ENCODE data around the gene NEU3.

The NEU3 gene

DNA sequence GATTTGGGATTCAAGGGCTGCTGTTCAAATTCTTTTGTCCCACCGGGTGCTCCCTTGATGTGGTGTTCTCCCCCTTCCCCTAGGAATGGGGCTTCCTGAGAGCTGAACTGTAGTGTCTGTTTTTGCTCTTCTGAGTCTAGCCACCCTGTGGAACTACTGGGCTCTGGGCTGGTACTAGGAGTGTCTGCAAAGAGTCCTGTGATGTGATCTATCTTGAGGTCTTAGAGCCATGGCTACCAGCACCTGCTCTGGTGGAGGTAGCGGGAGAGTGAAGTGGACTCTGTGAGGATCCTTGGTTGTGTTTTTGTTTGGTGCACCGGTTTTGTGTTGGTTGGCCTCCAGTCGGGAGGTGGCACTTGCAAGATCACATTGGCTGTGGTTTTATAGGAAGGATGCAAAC lies 61.8 kb downstream of the NEU3 start:
- TF ChIP-seq, protein P1, sequence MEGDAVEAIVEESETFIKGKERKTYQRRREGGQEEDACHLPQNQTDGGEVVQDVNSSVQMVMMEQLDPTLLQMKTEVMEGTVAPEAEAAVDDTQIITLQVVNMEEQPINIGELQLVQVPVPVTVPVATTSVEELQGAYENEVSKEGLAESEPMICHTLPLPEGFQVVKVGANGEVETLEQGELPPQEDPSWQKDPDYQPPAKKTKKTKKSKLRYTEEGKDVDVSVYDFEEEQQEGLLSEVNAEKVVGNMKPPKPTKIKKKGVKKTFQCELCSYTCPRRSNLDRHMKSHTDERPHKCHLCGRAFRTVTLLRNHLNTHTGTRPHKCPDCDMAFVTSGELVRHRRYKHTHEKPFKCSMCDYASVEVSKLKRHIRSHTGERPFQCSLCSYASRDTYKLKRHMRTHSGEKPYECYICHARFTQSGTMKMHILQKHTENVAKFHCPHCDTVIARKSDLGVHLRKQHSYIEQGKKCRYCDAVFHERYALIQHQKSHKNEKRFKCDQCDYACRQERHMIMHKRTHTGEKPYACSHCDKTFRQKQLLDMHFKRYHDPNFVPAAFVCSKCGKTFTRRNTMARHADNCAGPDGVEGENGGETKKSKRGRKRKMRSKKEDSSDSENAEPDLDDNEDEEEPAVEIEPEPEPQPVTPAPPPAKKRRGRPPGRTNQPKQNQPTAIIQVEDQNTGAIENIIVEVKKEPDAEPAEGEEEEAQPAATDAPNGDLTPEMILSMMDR (IDR thresholded peaks at IDR 0.05; ENCODE audit: extremely low read depth, insufficient read depth, missing control alignments), result no peak
- DNase-seq (ENCODE audit: low spot score), result no peak
- in situ Hi-C loops (cut with MboI; ENCODE audit: low pct_unique_long_range_greater_than_20kb, low sequenced_read_pairs, unreplicated experiment), result no loop called here

DNA sequence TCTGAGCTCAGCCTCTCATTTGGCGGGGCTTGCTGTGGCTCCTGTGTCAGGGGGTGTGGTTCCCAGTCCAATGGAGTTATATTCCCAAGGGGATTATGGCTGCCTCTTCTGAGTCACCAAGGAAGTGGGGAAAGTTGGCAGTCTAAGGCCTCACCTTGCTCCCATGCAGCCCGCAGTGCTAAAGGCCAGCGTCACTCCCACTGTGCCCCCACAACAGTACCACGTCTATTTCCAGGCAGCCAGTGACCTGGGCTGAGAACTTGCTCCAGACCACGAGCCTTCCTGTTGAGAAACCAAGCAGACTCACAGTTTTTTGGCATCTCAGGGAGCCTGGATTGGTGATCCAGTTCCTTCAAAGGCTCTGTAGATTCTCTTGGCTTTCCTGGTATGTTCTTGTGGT lies 62.3 kb downstream of the NEU3 start:
- in situ Hi-C loops (cut with MboI; ENCODE audit: low pct_unique_long_range_greater_than_20kb, low sequenced_read_pairs, unreplicated experiment), result no loop called here
- no peak for DNase-seq (ENCODE audit: low spot score)
- TF ChIP-seq, protein P1 (IDR thresholded peaks at IDR 0.05; ENCODE audit: extremely low read depth, insufficient read depth, missing control alignments), result no peak

DNA sequence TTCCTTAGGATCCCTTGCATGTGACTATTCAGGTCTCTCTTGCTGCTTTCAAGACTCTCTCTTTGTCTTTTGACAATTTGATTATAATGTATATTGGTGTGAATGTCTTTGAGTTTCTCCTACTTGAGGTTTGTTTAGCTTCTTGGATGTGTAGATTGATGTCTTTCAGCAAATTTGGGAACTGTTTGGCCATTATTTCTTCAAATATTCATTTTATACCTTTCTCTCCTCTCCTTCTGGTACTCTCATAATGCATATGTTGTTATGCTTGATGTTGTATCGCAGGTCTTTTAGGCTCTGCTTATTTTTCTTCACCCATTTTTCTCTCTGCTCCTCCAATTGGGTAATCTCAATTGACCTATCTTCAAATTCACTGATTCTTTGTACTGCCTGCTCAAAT lies 63.7 kb downstream of the NEU3 start:
- no peak for DNase-seq (ENCODE audit: low spot score)
- TF ChIP-seq, protein P1 (IDR thresholded peaks at IDR 0.05; ENCODE audit: extremely low read depth, insufficient read depth, missing control alignments), result no peak
- in situ Hi-C loops (cut with MboI; ENCODE audit: low pct_unique_long_range_greater_than_20kb, low sequenced_read_pairs, unreplicated experiment), result no loop called here

DNA sequence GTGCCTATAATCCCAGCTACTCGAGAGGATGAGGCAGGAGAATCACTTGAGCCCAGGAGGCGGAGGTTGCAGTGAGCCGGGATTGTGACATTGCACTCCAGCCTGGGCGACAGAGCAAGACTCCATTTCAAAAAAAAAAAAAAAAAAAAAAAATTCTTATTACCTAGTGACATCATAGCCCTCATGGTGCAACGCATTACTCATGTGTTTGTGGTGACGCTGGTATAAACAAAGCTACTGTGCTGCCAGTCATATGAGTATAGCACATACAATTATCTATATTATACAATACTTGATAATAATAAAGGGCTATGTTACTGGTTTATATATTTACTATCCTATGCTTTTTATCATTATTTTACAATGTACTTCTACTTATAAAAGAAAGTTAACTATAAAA lies 66.8 kb downstream of the NEU3 start:
- TF ChIP-seq, protein P1 (IDR thresholded peaks at IDR 0.05; ENCODE audit: extremely low read depth, insufficient read depth, missing control alignments), result no peak
- in situ Hi-C loops (cut with MboI; ENCODE audit: low pct_unique_long_range_greater_than_20kb, low sequenced_read_pairs, unreplicated experiment), result no loop called here
- no peak for DNase-seq (ENCODE audit: low spot score)

DNA sequence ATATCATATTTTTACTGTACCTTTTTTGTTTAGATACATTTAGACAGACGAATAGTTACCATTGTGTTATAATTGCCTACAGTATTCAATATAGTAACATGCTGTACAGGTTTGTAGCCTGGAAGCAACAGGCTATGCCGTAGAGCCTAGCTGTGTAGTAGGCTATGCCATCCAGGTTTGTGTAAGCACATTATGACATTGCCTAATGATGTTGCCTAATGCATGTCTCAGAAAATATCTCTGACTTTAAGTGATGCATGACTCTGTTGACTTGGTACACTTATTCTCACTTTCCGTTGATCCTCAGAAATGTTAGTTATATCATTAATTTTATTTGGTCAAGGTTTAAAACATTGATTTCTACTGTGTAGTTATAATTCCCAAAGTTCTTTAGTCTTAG lies 68.1 kb downstream of the NEU3 start:
- TF ChIP-seq, protein P1 (IDR thresholded peaks at IDR 0.05; ENCODE audit: extremely low read depth, insufficient read depth, missing control alignments), result no peak
- no peak for DNase-seq (ENCODE audit: low spot score)

DNA sequence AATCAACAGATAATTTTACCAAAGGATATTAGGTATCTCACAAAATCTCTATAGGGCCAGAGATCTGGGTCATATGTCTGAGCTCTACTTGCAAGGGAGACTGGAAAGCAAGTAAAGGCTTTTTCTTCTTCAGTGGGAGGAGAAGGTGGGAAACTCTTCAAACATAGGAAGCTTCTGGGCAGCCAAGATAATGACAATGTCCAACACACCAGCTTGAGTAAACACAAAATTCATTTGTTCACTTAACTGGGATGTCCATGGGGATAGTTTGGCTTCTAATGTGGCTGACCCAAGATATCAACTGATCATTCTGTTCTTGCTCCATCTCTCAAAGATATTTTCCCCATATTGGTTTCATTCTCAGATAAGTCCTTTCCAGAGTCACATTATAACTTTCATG lies 70.6 kb downstream of the NEU3 start:
- DNase-seq (ENCODE audit: low spot score), result no peak
- TF ChIP-seq, protein P1 (IDR thresholded peaks at IDR 0.05; ENCODE audit: extremely low read depth, insufficient read depth, missing control alignments), result no peak
- in situ Hi-C loops (cut with MboI; ENCODE audit: low pct_unique_long_range_greater_than_20kb, low sequenced_read_pairs, unreplicated experiment), result no loop called here

More for the DNA sequence above, 68.1 kb downstream of the NEU3 start:
- in situ Hi-C loops (cut with MboI; ENCODE audit: low pct_unique_long_range_greater_than_20kb, low sequenced_read_pairs, unreplicated experiment), result no loop called here

DNA sequence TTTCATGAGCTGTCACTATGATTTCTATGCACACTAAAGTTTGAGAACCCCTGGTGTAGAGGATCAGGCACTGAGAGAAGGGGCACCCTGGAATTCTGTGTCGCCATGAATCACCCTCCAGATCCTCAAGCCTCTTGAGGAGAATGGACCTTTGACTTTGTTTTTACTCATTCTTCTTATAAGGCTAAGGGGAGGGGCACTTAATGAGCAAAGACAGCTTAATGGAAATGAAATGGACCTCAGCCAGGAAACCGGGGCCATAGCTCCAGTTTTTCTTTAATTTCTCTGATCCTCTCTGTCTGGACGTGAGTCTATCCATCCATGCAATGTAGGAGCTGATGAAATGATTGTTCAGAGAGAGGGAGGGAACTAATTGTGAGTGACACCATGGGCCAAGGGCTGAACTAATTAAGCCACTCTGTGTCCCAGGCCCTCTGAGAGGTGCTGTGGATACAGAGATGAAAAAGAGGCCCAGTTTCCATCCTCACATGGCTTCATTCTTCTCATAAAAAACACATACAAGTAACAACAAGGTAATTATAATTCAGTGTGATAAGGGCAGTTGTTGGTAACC lies 75.1 kb downstream of the NEU3 start:
- TF ChIP-seq, protein P1 (IDR thresholded peaks at IDR 0.05; ENCODE audit: extremely low read depth, insufficient read depth, missing control alignments), result no peak
- in situ Hi-C loops (cut with MboI; ENCODE audit: low pct_unique_long_range_greater_than_20kb, low sequenced_read_pairs, unreplicated experiment), result no loop called here
- no peak for DNase-seq (ENCODE audit: low spot score)
